Measurements from ENCODE around the gene ZNF444. TPM values are rescaled to one million over a fixed set of nuclear protein-coding genes. Genes with fewer than 3 reads are reported as not detected.

The ZNF444 gene
- polyA plus RNA-seq, 1 experiment = 9.9 TPM

DNA sequence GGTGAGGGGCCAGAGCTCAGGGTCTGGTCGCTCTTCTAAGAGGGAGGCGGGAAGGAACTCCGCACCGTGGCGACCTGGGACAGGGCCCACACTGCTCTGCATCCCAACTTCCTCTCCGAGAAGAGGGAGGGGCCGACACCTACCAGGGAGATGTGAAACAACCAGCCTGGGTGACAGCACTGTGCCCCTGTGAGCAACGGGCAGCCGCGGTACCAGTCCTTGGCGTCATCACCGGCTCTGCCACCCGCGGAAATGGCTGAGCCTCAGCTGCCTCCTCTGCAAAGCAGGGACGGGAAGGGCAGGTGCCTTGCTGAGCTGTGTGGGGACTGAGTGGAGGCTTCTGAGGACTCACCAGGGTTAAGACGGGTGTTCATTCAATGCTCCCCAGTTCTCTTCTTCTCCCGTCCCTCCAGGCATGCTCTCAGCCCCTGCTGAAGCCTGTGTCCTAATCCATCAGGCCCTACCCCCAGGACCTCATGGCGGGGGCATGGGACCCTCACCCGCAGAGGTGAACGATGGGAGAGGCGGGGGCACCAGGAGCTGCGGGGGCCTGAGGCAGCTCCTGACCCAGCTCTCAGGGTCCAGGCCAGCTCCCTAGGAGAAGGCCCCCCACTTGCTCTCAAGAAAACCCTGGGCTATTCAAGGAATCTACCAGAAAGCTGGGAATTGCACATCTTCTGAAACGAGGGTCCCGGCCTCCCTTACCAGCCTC is 29.3 kb upstream of the ZNF444 start:
- H3K27me3 ChIP-seq (ENCODE audit: control insufficient read depth, insufficient read depth, low read length) = no peaks in the 10 kb centered on the region
- H3K27ac ChIP-seq (ENCODE audit: low read depth, low read length) = peak overlapping the region; percentile 39
- DNase-seq (ENCODE audit: low read depth, low spot score) = no peak
- ChIA-PET POLR2A (interaction anchor here (1.0 kb wide), 1 partner anchor 8 kb away, joined by 3 read pairs; no protein-coding TSS in a partner anchor), CTCF (interaction anchor here (1.5 kb wide), 1 partner anchor 30 kb away, joined by 4 read pairs; no protein-coding TSS in a partner anchor)
- no peak overlapping the region for H3K4me3 ChIP-seq (ENCODE audit: low read depth, low read length)
- no peaks in the 10 kb centered on the region; the same call in 1 of the 2 replicates for H3K9me3 ChIP-seq (ENCODE audit: control insufficient read depth, insufficient read depth, low read length)
- TF ChIP-seq, protein P1, sequence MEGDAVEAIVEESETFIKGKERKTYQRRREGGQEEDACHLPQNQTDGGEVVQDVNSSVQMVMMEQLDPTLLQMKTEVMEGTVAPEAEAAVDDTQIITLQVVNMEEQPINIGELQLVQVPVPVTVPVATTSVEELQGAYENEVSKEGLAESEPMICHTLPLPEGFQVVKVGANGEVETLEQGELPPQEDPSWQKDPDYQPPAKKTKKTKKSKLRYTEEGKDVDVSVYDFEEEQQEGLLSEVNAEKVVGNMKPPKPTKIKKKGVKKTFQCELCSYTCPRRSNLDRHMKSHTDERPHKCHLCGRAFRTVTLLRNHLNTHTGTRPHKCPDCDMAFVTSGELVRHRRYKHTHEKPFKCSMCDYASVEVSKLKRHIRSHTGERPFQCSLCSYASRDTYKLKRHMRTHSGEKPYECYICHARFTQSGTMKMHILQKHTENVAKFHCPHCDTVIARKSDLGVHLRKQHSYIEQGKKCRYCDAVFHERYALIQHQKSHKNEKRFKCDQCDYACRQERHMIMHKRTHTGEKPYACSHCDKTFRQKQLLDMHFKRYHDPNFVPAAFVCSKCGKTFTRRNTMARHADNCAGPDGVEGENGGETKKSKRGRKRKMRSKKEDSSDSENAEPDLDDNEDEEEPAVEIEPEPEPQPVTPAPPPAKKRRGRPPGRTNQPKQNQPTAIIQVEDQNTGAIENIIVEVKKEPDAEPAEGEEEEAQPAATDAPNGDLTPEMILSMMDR (IDR thresholded peaks at IDR 0.05; ENCODE audit: low read depth, low read length) = no peak

DNA sequence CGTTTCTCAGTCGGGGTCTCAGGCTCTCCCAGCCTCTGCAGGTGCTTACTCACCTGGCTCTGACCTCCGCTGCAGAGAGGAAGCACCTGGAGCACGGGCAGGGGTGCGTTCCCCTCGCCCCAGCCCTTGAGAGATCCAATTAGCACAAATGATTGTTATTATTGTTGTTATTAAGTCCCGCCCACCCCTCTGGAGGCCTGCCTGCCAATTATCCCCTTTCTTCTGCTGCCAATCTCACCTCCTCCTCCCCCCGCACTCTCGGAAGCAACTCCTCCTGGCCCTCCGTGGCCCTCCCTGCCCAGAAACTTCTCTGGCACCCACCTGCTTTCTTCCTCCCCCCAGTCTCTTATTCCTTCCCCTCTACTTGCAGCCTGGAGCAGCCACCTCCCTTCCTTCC is 28.8 kb upstream of the ZNF444 start:
- POLR2A ChIA-PET = no interaction called here
- no peak overlapping the region for H3K4me3 ChIP-seq (ENCODE audit: low read depth, low read length)
- no peak for DNase-seq (ENCODE audit: low read depth, low spot score)
- TF ChIP-seq, protein P1 (IDR thresholded peaks at IDR 0.05; ENCODE audit: low read depth, low read length) = no peak
- CTCF ChIA-PET = interaction anchor here (1.5 kb wide), 1 partner anchor 31 kb away, joined by 4 read pairs; no protein-coding TSS in a partner anchor
- no peak overlapping the region for H3K27ac ChIP-seq (ENCODE audit: low read depth, low read length)
- no peaks in the 10 kb centered on the region for H3K27me3 ChIP-seq (ENCODE audit: control insufficient read depth, insufficient read depth, low read length)
- H3K9me3 ChIP-seq (ENCODE audit: control insufficient read depth, insufficient read depth, low read length) = no peaks in the 10 kb centered on the region; the same call in 1 of the 2 replicates

DNA sequence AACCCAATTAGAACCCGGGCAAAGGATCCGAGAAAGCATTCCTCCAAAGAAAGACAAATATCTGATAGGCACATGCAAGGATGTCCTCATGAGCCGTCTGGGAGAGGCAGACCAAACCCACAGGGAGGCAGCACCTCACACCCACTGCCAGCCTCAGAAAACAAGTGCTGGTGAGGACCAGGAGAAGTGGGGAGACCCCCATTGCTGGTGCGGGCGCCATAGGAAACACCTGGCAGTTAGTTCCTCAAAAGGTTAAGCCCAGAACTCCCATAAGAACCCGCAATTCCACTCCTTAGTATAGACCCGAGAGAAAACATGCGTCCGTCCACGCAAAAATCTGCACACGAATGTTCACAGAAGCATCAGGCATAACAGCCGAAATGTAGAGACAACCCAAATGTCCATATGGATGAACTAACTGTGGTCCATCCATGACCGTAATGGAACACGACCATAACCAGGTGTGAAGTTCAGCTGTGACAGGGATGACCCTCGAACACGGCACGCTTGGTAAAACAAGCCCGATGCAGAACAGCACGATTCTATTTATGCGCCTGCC is 27.9 kb upstream of the ZNF444 start:
- POLR2A ChIA-PET = no interaction called here

DNA sequence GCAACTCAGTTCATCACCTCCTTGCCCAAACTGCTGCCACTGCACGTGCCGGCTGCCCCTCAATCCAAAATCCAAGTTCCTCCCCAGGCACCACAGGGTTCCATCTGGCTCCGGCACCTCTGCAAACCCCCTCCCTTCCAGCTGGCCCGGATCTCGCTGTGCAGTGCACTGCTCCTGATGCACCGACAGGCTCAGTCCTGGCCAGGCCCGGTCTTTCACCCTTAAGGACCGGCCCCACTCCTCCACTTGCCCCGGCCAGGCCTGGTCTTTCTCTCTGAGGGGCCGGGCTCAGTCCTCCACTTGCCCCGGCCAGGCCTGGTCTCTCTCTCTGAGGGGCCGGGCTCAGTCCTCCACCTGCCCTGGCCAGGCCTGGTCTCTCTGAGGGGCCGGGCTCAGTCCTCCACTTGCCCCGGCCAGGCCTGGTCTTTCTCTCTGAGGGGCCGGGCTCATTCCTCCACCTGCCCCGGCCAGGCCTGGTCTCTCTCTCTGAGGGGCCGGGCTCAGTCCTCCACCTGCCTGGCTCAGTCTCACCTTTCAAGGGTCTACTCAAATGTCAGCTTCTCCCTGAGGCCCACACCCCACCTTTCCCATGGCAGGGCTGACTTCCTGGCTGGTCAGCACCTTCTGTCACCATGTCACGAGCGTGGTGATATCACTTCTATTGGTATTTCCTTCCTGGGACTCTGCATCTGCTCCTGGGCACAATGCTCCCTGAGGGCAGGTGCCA is 26.9 kb upstream of the ZNF444 start:
- no peak overlapping the region for H3K27ac ChIP-seq (ENCODE audit: low read depth, low read length)
- TF ChIP-seq, protein P1 (IDR thresholded peaks at IDR 0.05; ENCODE audit: low read depth, low read length) = no peak
- POLR2A ChIA-PET = no interaction called here
- CTCF ChIA-PET = no interaction called here
- no peak overlapping the region for H3K4me3 ChIP-seq (ENCODE audit: low read depth, low read length)
- no peaks in the 10 kb centered on the region; the same call in 1 of the 2 replicates for H3K9me3 ChIP-seq (ENCODE audit: control insufficient read depth, insufficient read depth, low read length)
- no peak for DNase-seq (ENCODE audit: low read depth, low spot score)
- no peaks in the 10 kb centered on the region for H3K27me3 ChIP-seq (ENCODE audit: control insufficient read depth, insufficient read depth, low read length)

More for the DNA sequence above, 27.9 kb upstream of the ZNF444 start:
- H3K4me3 ChIP-seq (ENCODE audit: low read depth, low read length) = no peak overlapping the region
- no peaks in the 10 kb centered on the region for H3K27me3 ChIP-seq (ENCODE audit: control insufficient read depth, insufficient read depth, low read length)
- no peak for DNase-seq (ENCODE audit: low read depth, low spot score)
- TF ChIP-seq, protein P1 (IDR thresholded peaks at IDR 0.05; ENCODE audit: low read depth, low read length) = no peak
- H3K9me3 ChIP-seq (ENCODE audit: control insufficient read depth, insufficient read depth, low read length) = no peaks in the 10 kb centered on the region; the same call in 1 of the 2 replicates
- H3K27ac ChIP-seq (ENCODE audit: low read depth, low read length) = no peak overlapping the region
- CTCF ChIA-PET = no interaction called here

DNA sequence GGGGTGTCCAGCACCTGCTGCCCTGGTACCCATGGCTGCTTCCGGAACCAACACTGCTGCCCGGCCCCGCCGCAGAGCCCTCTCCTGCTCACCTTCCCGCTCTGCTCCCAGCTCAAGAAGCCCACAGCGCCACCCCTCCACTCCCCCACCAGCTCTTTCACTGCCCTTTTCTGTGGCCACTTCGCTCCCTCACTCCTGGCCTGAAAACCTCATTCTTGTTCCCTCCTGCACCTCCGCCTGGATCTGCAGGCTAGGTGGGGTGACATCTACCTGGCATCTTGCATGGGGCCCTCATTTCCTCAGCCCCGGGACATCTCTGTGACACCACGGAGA is 26.3 kb upstream of the ZNF444 start:
- Histone ChIP-seq H3K4me3 (ENCODE audit: low read depth, low read length) (no peak overlapping the region), H3K27me3 (ENCODE audit: control insufficient read depth, insufficient read depth, low read length) (no peaks in the 10 kb centered on the region), H3K9me3 (ENCODE audit: control insufficient read depth, insufficient read depth, low read length) (no peaks in the 10 kb centered on the region; the same call in 1 of the 2 replicates), H3K27ac (ENCODE audit: low read depth, low read length) (no peak overlapping the region)
- TF ChIP-seq, protein P1 (IDR thresholded peaks at IDR 0.05; ENCODE audit: low read depth, low read length) = no peak
- no peak for DNase-seq (ENCODE audit: low read depth, low spot score)
- POLR2A ChIA-PET = no interaction called here
- CTCF ChIA-PET = no interaction called here
